PFSK-1 (cell line): ENCODE results near the gene RAD51.

Source experiments
- FOXP2 ChIP-seq: optimal IDR thresholded peaks from 2 replicates; pipeline ENCODE3; 2011; ENCODE audit warnings: borderline replicate concordance, control low read depth, inconsistent platforms; ENCODE audit not compliant: insufficient read depth; ENCODE audit errors: extremely low read length, extremely low read depth
- POLR2AphosphoS5 ChIP-seq: IDR thresholded peaks from 2 replicates; pipeline ENCODE4 v1.6.1; 2012; ENCODE audit warnings: low read depth, mild to moderate bottlenecking, control low read depth, low read length, moderate library complexity
- REST ChIP-seq, 2 experiments: IDR thresholded peaks; 2 replicates each; pipeline versions ENCODE4 v1.6.1 to v1.8.0; 2011 to 2012; ENCODE audit warnings: low read depth in 2 of 2, low read length in 2 of 2, control low read depth in 1 of 2, inconsistent platforms in 1 of 2, mild to moderate bottlenecking in 1 of 2, moderate library complexity in 1 of 2; ENCODE audit not compliant: insufficient read depth in 1 of 2
- SIN3A ChIP-seq: IDR thresholded peaks from 2 replicates; pipeline ENCODE4 v1.6.1; 2012; ENCODE audit warnings: mild to moderate bottlenecking, low read length, moderate library complexity, borderline replicate concordance; ENCODE audit not compliant: insufficient read depth
- TAF1 ChIP-seq: IDR thresholded peaks from 2 replicates; pipeline ENCODE4 v1.6.1; 2012; ENCODE audit warnings: low read length, control low read depth, borderline replicate concordance; ENCODE audit not compliant: insufficient read depth

Gene RAD51

GRCh38 chr15:40739047-40739446 lies 44.1 kb downstream of the RAD51 start:
- no peak for TF ChIP-seq REST (IDR thresholded peaks at IDR 0.05; ENCODE audit: insufficient read depth in 1 of 2, low read depth in 2 of 2, low read length in 2 of 2)
- no peak for TF ChIP-seq FOXP2
- no peak for TF ChIP-seq TAF1
- no peak for TF ChIP-seq POLR2AphosphoS5
- TF ChIP-seq SIN3A = no peak

DNA sequence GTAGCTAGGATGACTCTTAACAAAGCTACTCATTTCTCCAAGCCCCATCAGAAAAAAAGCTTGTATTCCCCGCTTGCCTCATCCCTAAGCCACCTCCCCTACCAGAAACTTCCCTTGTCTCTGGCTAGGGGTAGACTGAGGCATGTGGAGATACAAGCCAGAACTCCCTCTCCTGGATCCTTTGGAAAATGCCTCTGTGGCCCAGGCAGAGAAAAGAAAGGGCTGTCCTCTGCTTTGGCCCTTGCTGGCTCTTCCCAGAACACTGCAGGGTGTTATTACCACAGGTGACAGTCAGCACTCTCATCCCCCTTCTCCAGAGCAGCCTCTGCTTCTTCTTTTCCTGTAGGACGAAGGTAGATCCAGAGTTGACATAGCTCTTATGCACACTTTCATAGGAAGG lies 44.9 kb downstream of the RAD51 start:
- TF ChIP-seq REST (IDR thresholded peaks at IDR 0.05; ENCODE audit: insufficient read depth in 1 of 2, low read depth in 2 of 2, low read length in 2 of 2) (no peak), POLR2AphosphoS5 (no peak), TAF1 (no peak), FOXP2 (no peak)

- TF ChIP-seq TAF1 (no peak), REST (IDR thresholded peaks at IDR 0.05; ENCODE audit: insufficient read depth in 1 of 2, low read depth in 2 of 2, low read length in 2 of 2) (no peak), POLR2AphosphoS5 (no peak), SIN3A (no peak), FOXP2 (no peak)
These were observed 48.5 kb downstream of the RAD51 start for GRCh38 chr15:40743485-40743901.

GRCh38 chr15:40743921-40744814 lies 49.2 kb downstream of the RAD51 start:
- TF ChIP-seq SIN3A (no peak), FOXP2 (peak; percentile 17)

DNA sequence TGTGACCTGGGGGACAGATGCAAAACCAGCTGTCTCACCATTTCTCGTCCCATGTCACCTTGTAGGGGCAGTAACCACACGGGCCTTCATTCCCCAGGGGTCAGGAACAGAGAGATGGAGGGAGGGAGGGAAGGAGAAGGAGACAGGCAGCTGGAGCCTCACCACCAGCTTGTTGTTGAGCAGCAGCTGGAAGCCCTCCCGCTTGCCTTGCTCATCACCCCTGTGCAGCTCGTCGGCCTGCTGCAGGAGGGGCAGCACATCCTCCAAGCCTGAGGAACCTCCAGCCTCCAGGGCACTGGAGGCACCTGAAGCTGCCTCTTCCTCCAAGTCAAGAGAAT lies 49.8 kb downstream of the RAD51 start:
- TF ChIP-seq POLR2AphosphoS5 = no peak
- no peak for TF ChIP-seq FOXP2

GRCh38 chr15:40746916-40747418 lies 52.0 kb downstream of the RAD51 start:
- TF ChIP-seq TAF1 (no peak), REST (IDR thresholded peaks at IDR 0.05; ENCODE audit: insufficient read depth in 1 of 2, low read depth in 2 of 2, low read length in 2 of 2) (no peak), FOXP2 (no peak), POLR2AphosphoS5 (no peak), SIN3A (no peak)
